Neural cell (in vitro differentiated cells): ENCODE measurements around the gene DUOXA1. TPM values are rescaled to one million over a fixed set of nuclear protein-coding genes. Genes with fewer than 3 reads are reported as not detected.

ENCODE experiments used
- H2AFZ ChIP-seq: fragments of 200-600, 300-800 bp; sonication (generic), shearing (Covaris generic); 2 replicates; pipeline ENCODE4 v1.6.0; 2014; ENCODE audit warnings: low read depth, mild to moderate bottlenecking, antibody characterized with exemption, low read length, moderate library complexity
- H3F3A ChIP-seq: fragments of 200-600 bp; shearing (Covaris generic); 2 replicates; pipeline ENCODE4 v1.6.1; 2016; ENCODE audit warnings: mild to moderate bottlenecking, moderate library complexity, mixed read lengths, antibody characterized with exemption, low read length; ENCODE audit not compliant: insufficient read depth, poor library complexity, severe bottlenecking
- H3K27ac ChIP-seq: fragments of 200-600, 300-800 bp; sonication (generic), shearing (Covaris generic); 2 replicates; pipeline ENCODE4 v1.5.1; 2014; ENCODE audit warnings: mild to moderate bottlenecking, low read length, moderate library complexity
- H3K27me3 ChIP-seq: fragments of 300-800, 200-600 bp; sonication (generic), shearing (Covaris generic); 2 replicates; pipeline ENCODE4 v1.6.0; 2014; ENCODE audit warnings: mild to moderate bottlenecking, low read depth, low read length, moderate library complexity; ENCODE audit not compliant: insufficient read depth
- H3K36me3 ChIP-seq: fragments of 300-800, 200-600 bp; sonication (generic), shearing (Covaris generic); 2 replicates; pipeline ENCODE4 v1.5.1; 2014; ENCODE audit warnings: mild to moderate bottlenecking, antibody characterized with exemption, low read length, moderate library complexity; ENCODE audit not compliant: insufficient read depth
- H3K4me2 ChIP-seq: fragments of 300-800, 200-600 bp; sonication (generic), shearing (Covaris generic); 2 replicates; pipeline ENCODE4 v1.6.0; 2014; ENCODE audit warnings: mild to moderate bottlenecking, low read length
- H3K4me3 ChIP-seq: fragments of 300-800, 200-600 bp; sonication (generic), shearing (Covaris generic); 2 replicates; pipeline ENCODE4 v1.5.1; 2014; ENCODE audit warnings: mild to moderate bottlenecking, low read length, moderate library complexity
- H3K79me2 ChIP-seq: fragments of 200-600 bp; shearing (Covaris generic); replicated peaks from 2 replicates; pipeline ENCODE4 v1.6.0; 2014; ENCODE audit warnings: mild to moderate bottlenecking, low read length, moderate library complexity; ENCODE audit not compliant: insufficient read depth
- H3K9ac ChIP-seq: fragments of 300-800, 200-600 bp; sonication (generic), shearing (Covaris generic); 2 replicates; pipeline ENCODE4 v1.6.1; 2016; ENCODE audit warnings: mild to moderate bottlenecking, low read length, mixed read lengths
- H3K9me2 ChIP-seq: fragments of 200-600 bp; shearing (Covaris generic); 2 replicates; pipeline ENCODE4 v1.6.1; 2016; ENCODE audit warnings: mild to moderate bottlenecking, low read length, mixed read lengths; ENCODE audit not compliant: insufficient read depth
- H3K9me3 ChIP-seq: fragments of 200-600, 300-800 bp; sonication (generic), shearing (Covaris generic); 2 replicates; pipeline ENCODE4 v1.6.1; 2016; ENCODE audit warnings: mild to moderate bottlenecking, mixed run types, low read length, moderate library complexity, mixed read lengths
- H4K20me1 ChIP-seq: fragments of 200-600 bp; shearing (Covaris generic); 2 replicates; pipeline ENCODE4 v1.6.1; 2016; ENCODE audit warnings: mild to moderate bottlenecking, mixed run types; ENCODE audit not compliant: insufficient read depth
- EP300 ChIP-seq: fragments of 450-650 bp; conservative IDR thresholded peaks from 2 replicates; pipeline ENCODE4 v1.6.1; 2014; ENCODE audit warnings: antibody characterized with exemption, mild to moderate bottlenecking, moderate library complexity; ENCODE audit not compliant: poor library complexity, severe bottlenecking
- EZH2 ChIP-seq: fragments of 200-600, 300-800 bp; shearing (Covaris generic), sonication (generic); IDR thresholded peaks from 2 replicates; pipeline ENCODE4 v1.6.1; 2014; ENCODE audit warnings: antibody characterized with exemption, low read length, borderline replicate concordance, mild to moderate bottlenecking; ENCODE audit not compliant: insufficient read depth, poor library complexity, severe bottlenecking
- MXI1 ChIP-seq: fragments of 450-650 bp; conservative IDR thresholded peaks from 2 replicates; pipeline ENCODE4 v1.6.1; 2014; ENCODE audit warnings: antibody characterized with exemption, mild to moderate bottlenecking; ENCODE audit not compliant: poor library complexity, severe bottlenecking
- POLR2AphosphoS5 ChIP-seq: IDR thresholded peaks from 2 replicates; pipeline ENCODE4 v1.6.1; 2012
- RAD21 ChIP-seq: fragments of 450-650 bp; conservative IDR thresholded peaks from 2 replicates; pipeline ENCODE4 v1.6.1; 2014; ENCODE audit warnings: antibody characterized with exemption, mild to moderate bottlenecking, moderate library complexity
- SMC3 ChIP-seq: fragments of 450-650 bp; conservative IDR thresholded peaks from 2 replicates; pipeline ENCODE4 v1.6.1; 2014; ENCODE audit warnings: antibody characterized with exemption, mild to moderate bottlenecking, moderate library complexity; ENCODE audit not compliant: poor library complexity
- TAF1 ChIP-seq: IDR thresholded peaks from 2 replicates; pipeline ENCODE4 v1.6.1; 2012; ENCODE audit warnings: low read depth
- polyA plus RNA-seq: library from polyadenylated mRNA; depleted of rRNA; stranded (reverse); fragments of >200 nt; gene quantifications from 2 replicates; pipeline ENCODE4 v1.2.3, GENCODE V29; 2014
- TF ChIP-seq, protein P1 (sequence below): IDR thresholded peaks from 2 replicates; pipeline ENCODE4 v1.6.1; 2012; ENCODE audit warnings: borderline replicate concordance
- TF ChIP-seq, protein P2 (sequence below): fragments of 450-650 bp; IDR thresholded peaks from 2 replicates; pipeline ENCODE4 v1.5.1; 2014; ENCODE audit warnings: antibody characterized with exemption, mild to moderate bottlenecking, moderate library complexity; ENCODE audit not compliant: poor library complexity, severe bottlenecking

Gene DUOXA1
- polyA plus RNA-seq, 1 donor from 2014 or later, result not detected

DNA sequence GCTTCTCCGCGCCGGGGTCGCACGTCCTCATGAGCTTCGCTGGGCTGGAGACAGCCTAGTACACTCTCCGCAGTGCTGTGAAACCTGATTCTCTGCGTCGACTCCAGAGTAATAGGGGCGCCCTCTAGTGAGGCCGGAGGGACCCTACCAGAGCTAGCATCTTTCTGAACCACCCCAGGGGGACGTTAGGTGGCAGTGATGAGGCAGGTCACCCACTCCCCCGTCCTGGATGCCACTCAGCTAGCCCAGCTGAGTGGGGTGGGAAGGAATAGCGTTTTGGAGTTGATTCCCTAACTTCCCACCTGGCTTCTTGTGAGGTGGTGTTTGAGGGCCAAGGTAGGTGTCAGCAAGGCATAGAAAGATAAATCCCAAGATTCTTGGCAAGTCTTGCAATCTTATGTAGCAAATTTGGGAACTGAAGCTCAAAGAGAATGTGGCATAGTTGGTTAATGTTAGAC lies 11.5 kb downstream of the DUOXA1 start:
- no peaks in the 10 kb centered on the region for H3F3A ChIP-seq
- no peaks in the 10 kb centered on the region for H3K79me2 ChIP-seq
- no peaks in the 10 kb centered on the region for H3K9me2 ChIP-seq
- no peak overlapping the region for H3K27ac ChIP-seq
- peak overlapping the region; percentile 50 for H3K4me3 ChIP-seq
- H3K36me3 ChIP-seq, result no peaks in the 10 kb centered on the region
- peaks cover 63% of the 10 kb centered on the region for H3K27me3 ChIP-seq
- no peak overlapping the region for H3K4me2 ChIP-seq
- no peak overlapping the region for H2AFZ ChIP-seq
- no peaks in the 10 kb centered on the region for H3K9me3 ChIP-seq
- H3K9ac ChIP-seq, result no peak overlapping the region
- no peaks in the 10 kb centered on the region for H4K20me1 ChIP-seq
- peak; percentile 88 for TF ChIP-seq SMC3
- no peak for TF ChIP-seq EZH2
- TF ChIP-seq TAF1, result no peak
- TF ChIP-seq, protein P1, sequence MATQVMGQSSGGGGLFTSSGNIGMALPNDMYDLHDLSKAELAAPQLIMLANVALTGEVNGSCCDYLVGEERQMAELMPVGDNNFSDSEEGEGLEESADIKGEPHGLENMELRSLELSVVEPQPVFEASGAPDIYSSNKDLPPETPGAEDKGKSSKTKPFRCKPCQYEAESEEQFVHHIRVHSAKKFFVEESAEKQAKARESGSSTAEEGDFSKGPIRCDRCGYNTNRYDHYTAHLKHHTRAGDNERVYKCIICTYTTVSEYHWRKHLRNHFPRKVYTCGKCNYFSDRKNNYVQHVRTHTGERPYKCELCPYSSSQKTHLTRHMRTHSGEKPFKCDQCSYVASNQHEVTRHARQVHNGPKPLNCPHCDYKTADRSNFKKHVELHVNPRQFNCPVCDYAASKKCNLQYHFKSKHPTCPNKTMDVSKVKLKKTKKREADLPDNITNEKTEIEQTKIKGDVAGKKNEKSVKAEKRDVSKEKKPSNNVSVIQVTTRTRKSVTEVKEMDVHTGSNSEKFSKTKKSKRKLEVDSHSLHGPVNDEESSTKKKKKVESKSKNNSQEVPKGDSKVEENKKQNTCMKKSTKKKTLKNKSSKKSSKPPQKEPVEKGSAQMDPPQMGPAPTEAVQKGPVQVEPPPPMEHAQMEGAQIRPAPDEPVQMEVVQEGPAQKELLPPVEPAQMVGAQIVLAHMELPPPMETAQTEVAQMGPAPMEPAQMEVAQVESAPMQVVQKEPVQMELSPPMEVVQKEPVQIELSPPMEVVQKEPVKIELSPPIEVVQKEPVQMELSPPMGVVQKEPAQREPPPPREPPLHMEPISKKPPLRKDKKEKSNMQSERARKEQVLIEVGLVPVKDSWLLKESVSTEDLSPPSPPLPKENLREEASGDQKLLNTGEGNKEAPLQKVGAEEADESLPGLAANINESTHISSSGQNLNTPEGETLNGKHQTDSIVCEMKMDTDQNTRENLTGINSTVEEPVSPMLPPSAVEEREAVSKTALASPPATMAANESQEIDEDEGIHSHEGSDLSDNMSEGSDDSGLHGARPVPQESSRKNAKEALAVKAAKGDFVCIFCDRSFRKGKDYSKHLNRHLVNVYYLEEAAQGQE, result no peak
- TF ChIP-seq, protein P2, sequence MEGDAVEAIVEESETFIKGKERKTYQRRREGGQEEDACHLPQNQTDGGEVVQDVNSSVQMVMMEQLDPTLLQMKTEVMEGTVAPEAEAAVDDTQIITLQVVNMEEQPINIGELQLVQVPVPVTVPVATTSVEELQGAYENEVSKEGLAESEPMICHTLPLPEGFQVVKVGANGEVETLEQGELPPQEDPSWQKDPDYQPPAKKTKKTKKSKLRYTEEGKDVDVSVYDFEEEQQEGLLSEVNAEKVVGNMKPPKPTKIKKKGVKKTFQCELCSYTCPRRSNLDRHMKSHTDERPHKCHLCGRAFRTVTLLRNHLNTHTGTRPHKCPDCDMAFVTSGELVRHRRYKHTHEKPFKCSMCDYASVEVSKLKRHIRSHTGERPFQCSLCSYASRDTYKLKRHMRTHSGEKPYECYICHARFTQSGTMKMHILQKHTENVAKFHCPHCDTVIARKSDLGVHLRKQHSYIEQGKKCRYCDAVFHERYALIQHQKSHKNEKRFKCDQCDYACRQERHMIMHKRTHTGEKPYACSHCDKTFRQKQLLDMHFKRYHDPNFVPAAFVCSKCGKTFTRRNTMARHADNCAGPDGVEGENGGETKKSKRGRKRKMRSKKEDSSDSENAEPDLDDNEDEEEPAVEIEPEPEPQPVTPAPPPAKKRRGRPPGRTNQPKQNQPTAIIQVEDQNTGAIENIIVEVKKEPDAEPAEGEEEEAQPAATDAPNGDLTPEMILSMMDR, result peak; percentile 100
- no peak for TF ChIP-seq EP300
- TF ChIP-seq POLR2AphosphoS5, result no peak
- TF ChIP-seq RAD21, result peak; percentile 79
- TF ChIP-seq MXI1, result no peak

DNA sequence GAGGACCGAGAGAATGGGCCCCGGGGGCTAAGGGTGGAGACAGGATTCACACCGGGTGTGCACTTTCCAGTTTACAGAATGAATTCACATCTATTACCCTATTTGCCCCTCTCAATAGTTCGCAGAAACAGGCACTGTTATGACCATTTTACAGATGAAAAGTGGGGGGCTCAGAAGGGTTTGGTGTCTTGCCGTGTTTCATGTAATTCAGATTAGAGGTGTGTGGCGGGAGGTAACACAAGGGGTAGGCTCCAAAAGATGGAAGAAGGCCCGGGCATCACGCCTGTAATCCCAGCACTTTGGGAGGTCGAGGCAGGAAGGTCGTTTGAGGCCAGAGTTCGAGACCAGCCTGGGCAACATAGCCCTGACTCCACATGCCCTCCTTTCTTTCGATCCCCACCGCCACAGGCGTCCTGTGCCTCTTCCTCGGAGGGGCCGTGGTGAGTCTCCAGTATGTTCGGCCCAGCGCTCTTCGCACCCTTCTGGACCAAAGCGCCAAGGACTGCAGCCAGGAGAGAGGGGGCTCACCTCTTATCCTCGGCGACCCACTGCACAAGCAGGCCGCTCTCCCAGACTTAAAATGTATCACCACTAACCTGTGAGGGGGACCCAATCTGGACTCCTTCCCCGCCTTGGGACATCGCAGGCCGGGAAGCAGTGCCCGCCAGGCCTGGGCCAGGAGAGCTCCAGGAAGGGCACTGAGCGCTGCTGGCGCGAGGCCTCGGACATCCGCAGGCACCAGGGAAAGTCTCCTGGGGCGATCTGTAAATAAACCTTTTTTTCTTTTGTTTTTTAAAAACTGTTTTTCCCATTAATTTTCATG lies 12.2 kb downstream of the DUOXA1 start:
- Histone ChIP-seq H3K9ac (no peak overlapping the region), H3F3A (no peaks in the 10 kb centered on the region), H3K79me2 (no peaks in the 10 kb centered on the region), H3K4me3 (peak overlapping the region; percentile 50), H3K9me2 (no peaks in the 10 kb centered on the region), H3K27me3 (peaks cover 69% of the 10 kb centered on the region), H3K36me3 (no peaks in the 10 kb centered on the region), H3K27ac (no peak overlapping the region), H3K9me3 (no peaks in the 10 kb centered on the region), H3K4me2 (no peak overlapping the region), H4K20me1 (no peaks in the 10 kb centered on the region), H2AFZ (no peak overlapping the region)
- TF ChIP-seq EZH2, result no peak
- no peak for TF ChIP-seq MXI1
- TF ChIP-seq SMC3, result no peak
- no peak for TF ChIP-seq RAD21
- no peak for TF ChIP-seq EP300
- TF ChIP-seq, protein P1, result no peak
- TF ChIP-seq TAF1, result no peak
- TF ChIP-seq, protein P2, result no peak
- no peak for TF ChIP-seq POLR2AphosphoS5
